Measurements from ENCODE around the gene FLG2. TPM values are rescaled to one million over a fixed set of nuclear protein-coding genes. Genes with fewer than 3 reads are reported as not detected.

The FLG2 gene
- not detected for total RNA-seq
- polyA plus RNA-seq = not detected
- long read RNA-seq, donor 1 = 0 reads
- long read RNA-seq, donor 2 = 0 reads

DNA sequence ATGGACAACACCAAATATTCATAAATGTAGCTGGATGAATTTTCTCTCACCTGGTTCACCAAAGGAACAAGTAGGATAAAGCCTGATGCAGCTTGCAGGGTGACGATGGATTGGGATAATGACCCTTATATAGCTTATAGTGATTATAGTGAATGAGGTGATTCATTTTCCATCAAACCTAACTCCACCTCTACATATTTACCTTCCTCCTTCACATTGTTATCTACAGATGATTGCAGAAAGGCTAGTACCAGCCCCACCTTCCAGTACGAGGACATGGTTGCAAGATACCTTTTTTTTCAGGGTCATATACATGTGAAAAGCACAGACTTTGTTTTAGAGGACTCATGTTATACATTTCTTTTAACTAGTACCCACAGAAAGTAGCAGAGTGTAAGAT is at the start of gene FLG2:
Gene FLG2 (minus strand): TSS at position 101 of the 400 bp plus-strand sequence. CDS start 1,122 bp downstream, outside the sequence.
- ATAC-seq (ENCODE audit: low FRiP score) = no peak
- DNase-seq = no peak
- Histone ChIP-seq H3K4me3 (ENCODE audit: low read length in 2 of 2) (no peak within 1 kb of the TSS), H3K9me3 (ENCODE audit: control insufficient read depth, low read length) (peaks cover 2% of the 10 kb centered on the region), H3K27me3 (ENCODE audit: control insufficient read depth in 1 of 2, insufficient read depth in 2 of 2, low read length in 1 of 2) (no peaks in the 10 kb centered on the region), H3K36me3 (ENCODE audit: control insufficient read depth in 1 of 2, insufficient read depth in 2 of 2, low read length in 1 of 2) (no peaks in the 10 kb centered on the region), H3K4me1 (ENCODE audit: control insufficient read depth in 1 of 2, insufficient read depth in 2 of 2, low read length in 2 of 2) (no peaks in the 10 kb centered on the region), H3K27ac (ENCODE audit: low read depth in 1 of 2, low read length in 2 of 2) (no peak within 1 kb of the TSS)
- intact Hi-C loops (cut with DNase I) = no loop called here
- 86 to 88% methylated on average over 2 of the region's 2 CpGs for WGBS, 2 donors

DNA sequence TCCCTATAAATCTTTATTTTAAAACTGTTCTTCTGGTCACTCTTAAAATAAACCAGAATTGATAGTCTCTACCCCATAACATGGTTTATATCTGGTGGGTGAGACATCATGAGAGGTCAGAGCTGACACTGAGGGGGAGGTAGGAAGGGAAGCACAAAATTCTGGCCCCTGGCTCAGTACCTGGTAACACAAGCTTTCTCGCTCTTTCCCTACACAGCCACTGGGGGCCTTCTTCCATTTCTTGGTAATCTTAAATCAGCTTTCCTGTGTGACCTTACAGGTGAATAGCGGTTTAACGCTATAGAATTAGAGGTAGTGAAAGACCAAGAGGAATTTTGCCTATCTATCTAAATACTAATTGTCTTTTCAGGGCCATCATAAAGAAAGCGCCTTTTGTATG is 48.9 kb upstream of the FLG2 start:
- no peak for DNase-seq
- 92 to 93% methylated on average over 4 of the region's 4 CpGs for WGBS, 2 donors
- Histone ChIP-seq H3K27me3 (ENCODE audit: control insufficient read depth in 1 of 2, insufficient read depth in 2 of 2, low read length in 1 of 2) (no peaks in the 10 kb centered on the region), H3K27ac (ENCODE audit: low read depth in 1 of 2, low read length in 2 of 2) (no peak overlapping the region), H3K9me3 (ENCODE audit: control insufficient read depth, low read length) (no peaks in the 10 kb centered on the region), H3K4me1 (ENCODE audit: control insufficient read depth in 1 of 2, insufficient read depth in 2 of 2, low read length in 2 of 2) (no peaks in the 10 kb centered on the region), H3K4me3 (ENCODE audit: low read length in 2 of 2) (no peak overlapping the region), H3K36me3 (ENCODE audit: control insufficient read depth in 1 of 2, insufficient read depth in 2 of 2, low read length in 1 of 2) (no peaks in the 10 kb centered on the region)
- no peak for ATAC-seq (ENCODE audit: low FRiP score)
- intact Hi-C loops (cut with DNase I) = no loop called here

DNA sequence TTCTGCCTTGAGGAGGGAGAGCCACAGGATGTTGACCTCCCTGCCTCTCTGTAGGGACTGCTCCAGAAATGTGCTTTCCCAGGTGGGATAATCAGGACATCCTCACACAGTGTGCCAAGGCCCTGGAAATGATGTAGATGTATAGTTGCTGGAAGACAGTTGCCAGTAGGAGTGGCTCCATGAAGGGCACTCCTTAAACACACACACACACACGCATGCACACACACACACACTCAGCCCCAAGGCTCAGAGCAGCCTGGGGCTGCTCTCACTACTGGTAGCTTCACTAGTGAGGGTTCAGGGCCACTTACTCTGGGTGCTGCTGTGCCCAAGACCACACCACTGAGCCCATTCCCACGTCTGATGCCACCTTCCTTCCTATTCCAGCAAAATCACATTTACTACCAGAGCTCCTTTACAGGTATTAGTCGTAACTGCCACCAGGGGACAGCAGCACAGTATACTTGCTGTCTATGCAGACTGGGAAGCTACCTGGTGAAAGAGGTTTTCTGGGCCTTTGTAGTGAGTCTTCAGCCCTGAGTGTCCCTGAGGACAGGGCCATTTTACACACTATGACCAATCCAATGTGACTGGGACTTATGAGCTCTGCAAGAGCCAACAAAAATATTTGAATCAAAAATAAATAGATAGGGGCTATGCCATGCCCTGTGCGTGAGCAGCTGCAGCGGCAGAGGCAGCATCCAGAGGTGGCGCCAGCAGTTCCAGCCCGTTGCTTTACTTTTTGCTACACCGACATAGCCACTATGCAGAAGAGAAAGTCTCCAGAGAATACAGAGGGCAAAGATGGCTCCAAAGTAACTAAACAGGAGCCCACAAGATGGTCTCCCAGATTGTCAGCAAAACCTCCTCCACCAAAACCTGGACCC is 39.2 kb upstream of the FLG2 start:
- Histone ChIP-seq H3K9me3 (ENCODE audit: control insufficient read depth, low read length) (no peaks in the 10 kb centered on the region), H3K27me3 (ENCODE audit: control insufficient read depth in 1 of 2, insufficient read depth in 2 of 2, low read length in 1 of 2) (no peaks in the 10 kb centered on the region), H3K36me3 (ENCODE audit: control insufficient read depth in 1 of 2, insufficient read depth in 2 of 2, low read length in 1 of 2) (no peaks in the 10 kb centered on the region), H3K4me1 (ENCODE audit: control insufficient read depth in 1 of 2, insufficient read depth in 2 of 2, low read length in 2 of 2) (no peaks in the 10 kb centered on the region), H3K4me3 (ENCODE audit: low read length in 2 of 2) (no peak overlapping the region), H3K27ac (ENCODE audit: low read depth in 1 of 2, low read length in 2 of 2) (no peak overlapping the region)
- WGBS, 2 donors = 25 to 26% methylated on average over 8 of the region's 8 CpGs
- ATAC-seq (ENCODE audit: low FRiP score) (no peak), DNase-seq (no peak)
- intact Hi-C loops (cut with DNase I) = no loop called here

DNA sequence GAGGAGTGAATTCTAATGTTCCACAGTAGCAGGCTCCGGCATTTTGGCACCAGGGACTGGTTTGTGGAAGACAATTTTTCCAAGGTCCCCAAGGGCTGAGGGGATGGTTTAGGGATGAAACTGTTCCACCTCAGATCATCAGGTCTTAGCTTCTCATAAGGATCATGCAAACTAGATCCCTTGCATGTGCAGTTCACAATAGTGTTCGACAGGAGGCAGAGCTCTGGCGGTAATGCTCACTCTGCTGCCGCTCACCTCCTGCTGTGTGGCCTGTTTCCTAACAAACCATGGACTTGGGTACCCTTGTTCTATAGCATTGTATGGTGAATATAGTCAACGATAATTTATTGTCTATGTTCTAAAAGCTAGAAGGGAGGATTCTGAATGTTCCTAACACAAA is 37.7 kb upstream of the FLG2 start:
- intact Hi-C loops (cut with DNase I) = no loop called here
- Histone ChIP-seq H3K27ac (ENCODE audit: low read depth in 1 of 2, low read length in 2 of 2) (no peak overlapping the region), H3K36me3 (ENCODE audit: control insufficient read depth in 1 of 2, insufficient read depth in 2 of 2, low read length in 1 of 2) (no peaks in the 10 kb centered on the region), H3K27me3 (ENCODE audit: control insufficient read depth in 1 of 2, insufficient read depth in 2 of 2, low read length in 1 of 2) (no peaks in the 10 kb centered on the region), H3K4me1 (ENCODE audit: control insufficient read depth in 1 of 2, insufficient read depth in 2 of 2, low read length in 2 of 2) (no peaks in the 10 kb centered on the region), H3K9me3 (ENCODE audit: control insufficient read depth, low read length) (no peaks in the 10 kb centered on the region), H3K4me3 (ENCODE audit: low read length in 2 of 2) (no peak overlapping the region)
- DNase-seq = no peak
- 76 to 84% methylated on average over 5 of the region's 5 CpGs for WGBS, 2 donors
- no peak for ATAC-seq (ENCODE audit: low FRiP score)

DNA sequence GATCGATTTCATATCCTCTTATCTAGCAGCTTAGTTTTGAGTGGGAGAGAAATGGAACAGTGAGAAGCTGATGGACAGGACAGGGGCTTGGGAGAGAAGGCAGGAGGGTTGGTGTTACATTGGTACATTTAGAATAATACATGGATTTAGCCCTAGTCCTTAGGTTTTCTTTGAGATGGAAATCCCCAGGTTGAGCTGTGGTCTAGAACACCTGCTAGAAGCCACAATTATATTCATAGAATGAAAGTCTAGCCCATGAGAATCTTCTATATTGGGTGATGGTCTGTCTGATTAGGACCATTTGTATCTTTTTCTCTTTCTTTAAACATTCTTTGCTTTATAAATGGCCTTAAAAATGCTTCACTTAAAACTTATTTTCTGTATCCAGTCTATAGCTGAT is 34.3 kb upstream of the FLG2 start:
- H3K27me3 ChIP-seq (ENCODE audit: control insufficient read depth in 1 of 2, insufficient read depth in 2 of 2, low read length in 1 of 2) = no peaks in the 10 kb centered on the region
- WGBS, 2 donors = 37 to 43% methylated on average over 1 of the region's 1 CpG
- H3K36me3 ChIP-seq (ENCODE audit: control insufficient read depth in 1 of 2, insufficient read depth in 2 of 2, low read length in 1 of 2) = no peaks in the 10 kb centered on the region
- H3K4me1 ChIP-seq (ENCODE audit: control insufficient read depth in 1 of 2, insufficient read depth in 2 of 2, low read length in 2 of 2) = no peaks in the 10 kb centered on the region
- ATAC-seq (ENCODE audit: low FRiP score) (no peak), DNase-seq (no peak)
- no peak overlapping the region for H3K27ac ChIP-seq (ENCODE audit: low read depth in 1 of 2, low read length in 2 of 2)
- no peak overlapping the region for H3K4me3 ChIP-seq (ENCODE audit: low read length in 2 of 2)
- H3K9me3 ChIP-seq (ENCODE audit: control insufficient read depth, low read length) = no peaks in the 10 kb centered on the region
- intact Hi-C loops (cut with DNase I) = no loop called here

DNA sequence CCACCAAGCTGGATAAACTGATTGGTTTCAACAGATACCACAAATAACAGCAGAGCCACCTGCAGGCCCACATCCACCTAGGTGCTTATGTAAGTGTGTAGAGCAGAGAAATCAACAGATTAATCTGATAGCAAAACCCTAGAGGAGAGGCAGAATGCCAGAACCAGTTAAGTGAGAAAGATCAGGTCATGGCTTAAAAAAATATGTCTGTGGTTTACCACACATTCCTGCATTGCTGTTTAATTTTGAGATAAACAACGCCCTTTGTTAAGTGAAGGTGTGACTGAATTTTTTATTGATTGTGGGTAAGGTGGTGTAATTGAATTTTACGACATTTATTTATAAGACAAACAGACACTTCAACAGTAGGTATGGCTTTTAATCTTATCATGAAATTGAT is 33.1 kb upstream of the FLG2 start:
- Histone ChIP-seq H3K36me3 (ENCODE audit: control insufficient read depth in 1 of 2, insufficient read depth in 2 of 2, low read length in 1 of 2) (no peaks in the 10 kb centered on the region), H3K9me3 (ENCODE audit: control insufficient read depth, low read length) (no peaks in the 10 kb centered on the region), H3K27me3 (ENCODE audit: control insufficient read depth in 1 of 2, insufficient read depth in 2 of 2, low read length in 1 of 2) (no peaks in the 10 kb centered on the region), H3K4me3 (ENCODE audit: low read length in 2 of 2) (no peak overlapping the region), H3K4me1 (ENCODE audit: control insufficient read depth in 1 of 2, insufficient read depth in 2 of 2, low read length in 2 of 2) (no peaks in the 10 kb centered on the region), H3K27ac (ENCODE audit: low read depth in 1 of 2, low read length in 2 of 2) (no peak overlapping the region)
- intact Hi-C loops (cut with DNase I) = no loop called here
- 73 to 80% methylated on average over 2 of the region's 2 CpGs for WGBS, 2 donors
- no peak for ATAC-seq (ENCODE audit: low FRiP score)
- DNase-seq = no peak

DNA sequence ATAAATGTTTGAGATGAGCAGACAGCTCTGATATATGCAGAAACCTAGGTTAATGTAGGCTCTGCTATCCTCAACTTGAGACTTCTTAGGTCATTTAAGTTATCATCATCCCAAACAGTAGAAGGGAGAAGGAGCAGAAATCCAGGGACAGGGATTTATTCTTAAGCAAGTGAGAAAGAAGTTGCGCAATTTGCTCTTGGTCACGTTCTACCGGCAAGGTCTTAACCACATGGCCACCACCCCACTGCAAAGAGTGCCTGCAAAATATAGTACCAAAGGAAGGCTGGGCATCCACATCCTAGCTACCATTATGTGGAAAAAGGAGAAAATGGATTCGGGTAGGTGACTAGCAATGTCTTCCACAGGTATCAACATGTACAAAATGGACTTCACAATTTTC is 29.1 kb upstream of the FLG2 start:
- H3K27ac ChIP-seq (ENCODE audit: low read depth in 1 of 2, low read length in 2 of 2) = no peak overlapping the region
- H3K27me3 ChIP-seq (ENCODE audit: control insufficient read depth in 1 of 2, insufficient read depth in 2 of 2, low read length in 1 of 2) = no peaks in the 10 kb centered on the region
- no peak overlapping the region for H3K4me3 ChIP-seq (ENCODE audit: low read length in 2 of 2)
- no peaks in the 10 kb centered on the region for H3K9me3 ChIP-seq (ENCODE audit: control insufficient read depth, low read length)
- DNase-seq = no peak
- ATAC-seq (ENCODE audit: low FRiP score) = no peak
- intact Hi-C loops (cut with DNase I) = no loop called here
- no peaks in the 10 kb centered on the region for H3K36me3 ChIP-seq (ENCODE audit: control insufficient read depth in 1 of 2, insufficient read depth in 2 of 2, low read length in 1 of 2)
- WGBS, 2 donors = 84 to 86% methylated on average over 4 of the region's 4 CpGs
- H3K4me1 ChIP-seq (ENCODE audit: control insufficient read depth in 1 of 2, insufficient read depth in 2 of 2, low read length in 2 of 2) = no peaks in the 10 kb centered on the region

DNA sequence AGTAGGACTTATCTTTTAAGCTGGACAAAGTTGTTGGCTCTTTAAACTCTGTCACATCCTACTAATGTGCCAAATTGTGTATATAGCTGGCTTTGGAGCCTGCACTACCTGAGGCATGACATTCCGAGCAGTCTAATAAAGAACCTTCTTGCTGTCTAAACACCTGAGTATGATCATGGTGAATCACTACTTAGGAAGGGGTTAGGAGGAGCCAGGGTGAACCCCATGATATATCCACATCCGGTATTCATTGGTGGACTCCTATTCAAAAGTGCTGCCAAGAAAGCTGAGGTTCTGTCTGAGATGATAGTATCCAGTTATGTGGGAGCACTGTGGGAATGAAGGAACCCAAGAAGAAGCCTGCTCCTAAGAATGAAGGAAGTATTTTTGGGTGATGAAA is 27.1 kb upstream of the FLG2 start:
- ATAC-seq (ENCODE audit: low FRiP score) (no peak), DNase-seq (no peak)
- WGBS, 2 donors = 50 to 58% methylated on average over 2 of the region's 2 CpGs
- H3K36me3 ChIP-seq (ENCODE audit: control insufficient read depth in 1 of 2, insufficient read depth in 2 of 2, low read length in 1 of 2) = no peaks in the 10 kb centered on the region
- H3K4me3 ChIP-seq (ENCODE audit: low read length in 2 of 2) = no peak overlapping the region
- no peaks in the 10 kb centered on the region for H3K4me1 ChIP-seq (ENCODE audit: control insufficient read depth in 1 of 2, insufficient read depth in 2 of 2, low read length in 2 of 2)
- intact Hi-C loops (cut with DNase I) = no loop called here
- H3K9me3 ChIP-seq (ENCODE audit: control insufficient read depth, low read length) = no peaks in the 10 kb centered on the region
- no peak overlapping the region for H3K27ac ChIP-seq (ENCODE audit: low read depth in 1 of 2, low read length in 2 of 2)
- H3K27me3 ChIP-seq (ENCODE audit: control insufficient read depth in 1 of 2, insufficient read depth in 2 of 2, low read length in 1 of 2) = no peaks in the 10 kb centered on the region

DNA sequence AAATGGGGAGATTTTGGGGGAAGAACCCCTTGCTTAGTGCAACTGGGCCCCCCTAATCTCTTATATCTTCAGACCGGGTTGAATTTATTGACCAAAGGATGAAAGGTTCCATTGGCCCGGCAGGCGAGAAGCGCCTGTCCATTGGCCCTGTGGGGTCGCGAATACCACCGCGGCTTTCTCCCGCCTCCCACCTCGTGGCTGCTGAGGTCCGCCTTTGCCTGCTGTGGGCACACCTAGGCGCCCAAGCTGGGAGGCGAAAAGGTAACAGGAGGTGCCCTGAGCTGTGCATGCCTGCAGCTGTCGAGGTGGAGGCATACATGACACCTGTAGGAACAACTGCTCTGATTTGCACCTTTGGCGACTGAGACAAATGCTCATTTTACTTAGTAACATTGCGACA is 21.1 kb upstream of the FLG2 start:
- DNase-seq (no peak), ATAC-seq (ENCODE audit: low FRiP score) (no peak)
- Histone ChIP-seq H3K27ac (ENCODE audit: low read depth in 1 of 2, low read length in 2 of 2) (no peak overlapping the region), H3K27me3 (ENCODE audit: control insufficient read depth in 1 of 2, insufficient read depth in 2 of 2, low read length in 1 of 2) (no peaks in the 10 kb centered on the region), H3K4me3 (ENCODE audit: low read length in 2 of 2) (no peak overlapping the region), H3K4me1 (ENCODE audit: control insufficient read depth in 1 of 2, insufficient read depth in 2 of 2, low read length in 2 of 2) (no peaks in the 10 kb centered on the region), H3K36me3 (ENCODE audit: control insufficient read depth in 1 of 2, insufficient read depth in 2 of 2, low read length in 1 of 2) (no peaks in the 10 kb centered on the region), H3K9me3 (ENCODE audit: control insufficient read depth, low read length) (no peaks in the 10 kb centered on the region)
- intact Hi-C loops (cut with DNase I) = no loop called here
- WGBS, 2 donors = 72 to 77% methylated on average over 16 of the region's 16 CpGs
